GM12878 (cell line): ENCODE results near the gene KCNK17. TPM values are rescaled to one million over a fixed set of nuclear protein-coding genes. Genes with fewer than 3 reads are reported as not detected.

Experiments used
- ATAC-seq: fragments of 200-7000 bp; cut with Tn5 transposase; 3 replicates; pipeline ENCODE4 v1.9.1; 2020; ENCODE audit warnings: mild to moderate bottlenecking, moderate library complexity
- BruUV-seq: library from RNA; stranded (reverse); fragments of 400-500 nt; replicated peaks from 2 replicates; lab custom pipeline; 2021; lab: Mats Ljungman, UMichigan
- CTCF ChIA-PET: fragments of 300-600 bp; sonication (Branson Sonifier 250); formaldehyde crosslinking; extraction: SDS; loops from one replicate; lab custom pipeline; 2021; ENCODE audit warnings: inconsistent platforms; lab: Yijun Ruan, JAX
- POLR2A ChIA-PET: fragments of 350-600 bp; formaldehyde crosslinking; extraction: SDS; loops from one replicate; lab custom pipeline; 2021; ENCODE audit warnings: inconsistent platforms; lab: Charles Lee
- RAD21 ChIA-PET: fragments of 300-600 bp; sonication (Branson Sonifier 250); formaldehyde crosslinking; loops from one replicate; lab custom pipeline; 2023; ENCODE audit warnings: antibody characterized with exemption; ENCODE audit not compliant: unreplicated experiment; lab: Charles Lee
- SMC1A ChIA-PET: fragments of 300-600 bp; sonication (Branson Sonifier 250); formaldehyde crosslinking; loops from one replicate; lab custom pipeline; 2023; ENCODE audit not compliant: unreplicated experiment, uncharacterized antibody; lab: Charles Lee
- DNase-seq: peaks from one replicate; pipeline ENCODE4 v3.0.0-alpha.2; 2011; ENCODE audit warnings: low read depth, low spot score
- FAIRE-seq: peaks from 3 replicates; lab custom pipeline; 2011; peaks lifted over from hg19 to GRCh38; lab: Jason Lieb, UNC
- H2AFZ ChIP-seq: 2 replicates; pipeline ENCODE4 v1.6.0; 2011; ENCODE audit warnings: low read depth, low read length, control low read depth; ENCODE audit not compliant: control insufficient read depth
- H3K27ac ChIP-seq: 2 replicates; pipeline ENCODE4 v1.5.1; 2011; ENCODE audit warnings: control low read depth; ENCODE audit not compliant: control insufficient read depth, insufficient read depth
- H3K27me3 ChIP-seq, 2 experiments: replicated peaks in 1 of 2; 2 replicates each; pipeline versions ENCODE4 v1.6.0 to v1.6.1; 2011; ENCODE audit warnings: low read length in 1 of 2; ENCODE audit not compliant: control insufficient read depth in 2 of 2, insufficient read depth in 2 of 2
- H3K36me3 ChIP-seq, 2 experiments: 2 replicates each; pipeline ENCODE4 v1.5.1; 2011; ENCODE audit warnings: low read length in 1 of 2; ENCODE audit not compliant: control insufficient read depth in 2 of 2, insufficient read depth in 2 of 2
- H3K4me1 ChIP-seq: 2 replicates; pipeline ENCODE4 v1.6.1; 2011; ENCODE audit warnings: mild to moderate bottlenecking, low read length, moderate library complexity, mixed read lengths; ENCODE audit not compliant: control insufficient read depth, insufficient read depth
- H3K4me2 ChIP-seq: 2 replicates; pipeline ENCODE4 v1.6.0; 2011; ENCODE audit warnings: control low read depth; ENCODE audit not compliant: control insufficient read depth, insufficient read depth
- H3K4me3 ChIP-seq: fragments of 200-600 bp; sonication (generic); 2 replicates; pipeline ENCODE4 v1.5.1; 2016
- H3K79me2 ChIP-seq: 2 replicates; pipeline ENCODE4 v1.6.0; 2011; ENCODE audit warnings: low read length; ENCODE audit not compliant: control insufficient read depth, insufficient read depth
- H3K9ac ChIP-seq: 2 replicates; pipeline ENCODE4 v1.8.0; 2011; ENCODE audit warnings: low read length, control low read depth, mixed read lengths; ENCODE audit not compliant: control insufficient read depth, insufficient read depth
- H3K9me3 ChIP-seq: replicated peaks from 3 replicates; pipeline ENCODE4 v1.5.1; 2011; ENCODE audit warnings: mild to moderate bottlenecking, low read length; ENCODE audit not compliant: control insufficient read depth, insufficient read depth
- H4K20me1 ChIP-seq: 2 replicates; pipeline ENCODE4 v1.6.0; 2011; ENCODE audit not compliant: control insufficient read depth, insufficient read depth
- ATF7 ChIP-seq: fragments of 450-650 bp; IDR thresholded peaks from 2 replicates; pipeline ENCODE4 v1.6.1; 2016; ENCODE audit warnings: low read depth, mild to moderate bottlenecking
- CREM ChIP-seq: IDR thresholded peaks from 2 replicates; pipeline ENCODE4 v1.6.1; 2014; ENCODE audit warnings: antibody characterized with exemption, low read depth
- E2F4 ChIP-seq: IDR thresholded peaks from 2 replicates; pipeline ENCODE4 v1.6.1; 2012; ENCODE audit warnings: low read depth, low read length, improper control_type of control experiment
- IRF5 ChIP-seq: fragments of 450-650 bp; IDR thresholded peaks from 2 replicates; pipeline ENCODE4 v1.6.1; 2017; ENCODE audit warnings: borderline replicate concordance
- PAX5 ChIP-seq: IDR thresholded peaks from 2 replicates; pipeline ENCODE4 v1.6.1; 2011; ENCODE audit warnings: low read depth, low read length, borderline replicate concordance
- RFX5 ChIP-seq: IDR thresholded peaks from 2 replicates; pipeline ENCODE4 v1.6.1; 2011; ENCODE audit warnings: low read depth, low read length, improper control_type of control experiment
- SUZ12 ChIP-seq: fragments of 200-600 bp; sonication (generic); IDR thresholded peaks from one replicate; pipeline ENCODE4 v1.6.1; 2018; ENCODE audit warnings: antibody characterized with exemption, mild to moderate bottlenecking; ENCODE audit not compliant: unreplicated experiment
- WGBS: methylation state at CpG from one replicate; pipeline ENCODE4 v1.1.6; 2016; ENCODE audit warnings: low lambda C conversion rate; ENCODE audit not compliant: insufficient replicate concordance, insufficient coverage; ENCODE audit errors: missing lambda C conversion rate; 5-methylcytosine and 5-hydroxymethylcytosine counted together
- in situ Hi-C: fragments of 300-500 bp; cut with MboI; formaldehyde crosslinking; loops from 9 replicates; pipeline ENCODE4 v1.14.3; 2018; ENCODE audit warnings: mixed read lengths
- intact Hi-C: fragments of 100-400 bp; cut with micrococcal nuclease; formaldehyde crosslinking; loops from one replicate; pipeline ENCODE4 v1.14.2; 2022; ENCODE audit not compliant: unreplicated experiment
- polyA plus RNA-seq, 11 experiments: library from polyadenylated mRNA; depleted of rRNA in 4 of 11; unstranded in 6 of 11; stranded (reverse) in 5 of 11; fragments of >200 nt; fragmentation: Nextera tagmentation in 4 of 11; fragmentation: Illumina TruSeq in 1 of 11; extraction: Ambion mirVana in 4 of 11; extraction: Trizol in 1 of 11; gene quantifications; 1 replicate in 1 of 11; 2 replicates in 10 of 11; pipeline versions ENCODE4 v1.2.1 to v1.2.3, GENCODE V29; 2011 to 2016; ENCODE audit warnings: inconsistent platforms in 2 of 11, missing spikeins in 2 of 11, low read depth in 1 of 11
- total RNA-seq, 4 experiments: library from RNA; depleted of rRNA in 3 of 4; stranded (reverse); fragments of >200 nt in 3 of 4; fragmentation: Illumina TruSeq in 1 of 4; extraction: Trizol in 1 of 4; gene quantifications; 2 replicates each; pipeline versions ENCODE4 v1.2.1 to v1.2.3, GENCODE V29; 2013 to 2021

KCNK17 gene
- total and polyA plus RNA-seq, 10 of the 15 experiments (the other 5 are each of a cell fraction or from before 2014, with no cell fraction given): not detected

GRCh38 chr6:39294899-39295298, 19.3 kb downstream of the KCNK17 start:
- CTCF ChIA-PET: interaction anchor here (1.0 kb wide), 1 partner anchor 128 kb away, joined by 3 read pairs; no protein-coding TSS in a partner anchor
- H3K27me3 ChIP-seq: peaks cover 0 to 5% of the 10 kb centered on the region in 2 experiments; a peak in 3 of 4 replicates
- POLR2A ChIA-PET: interaction anchor here (0.5 kb wide), 1 partner anchor 94 kb away, joined by 4 read pairs; no protein-coding TSS in a partner anchor
- ATAC-seq: no peak
- RAD21 ChIA-PET: no interaction called here
- intact Hi-C loops: no loop called here
- SMC1A ChIA-PET: no interaction called here
- H3K9ac ChIP-seq: no peak overlapping the region
- no peak for DNase-seq
- no peaks in the 10 kb centered on the region for H3K9me3 ChIP-seq
- H3K27ac ChIP-seq: no peak overlapping the region
- no peaks in the 10 kb centered on the region for H3K79me2 ChIP-seq
- no peak overlapping the region for H3K4me3 ChIP-seq
- H4K20me1 ChIP-seq: no peaks in the 10 kb centered on the region
- H3K4me2 ChIP-seq: no peak overlapping the region
- TF ChIP-seq PAX5: no peak
- TF ChIP-seq CREM: no peak
- TF ChIP-seq IRF5: no peak
- TF ChIP-seq ATF7: no peak
- TF ChIP-seq E2F4: no peak
- no peak for TF ChIP-seq RFX5
- no peak for TF ChIP-seq SUZ12
- no peak overlapping the region for H2AFZ ChIP-seq
- no peaks in the 10 kb centered on the region for H3K4me1 ChIP-seq
- 0% methylated on average over 1 of the region's 1 CpG for WGBS
- in situ Hi-C loops: no loop called here
- no peak for FAIRE-seq
- no peaks in the 10 kb centered on the region for H3K36me3 ChIP-seq
- BruUV-seq: no TSS peak
